ENCODE results near the gene ADSS1.

Gene ADSS1

DNA sequence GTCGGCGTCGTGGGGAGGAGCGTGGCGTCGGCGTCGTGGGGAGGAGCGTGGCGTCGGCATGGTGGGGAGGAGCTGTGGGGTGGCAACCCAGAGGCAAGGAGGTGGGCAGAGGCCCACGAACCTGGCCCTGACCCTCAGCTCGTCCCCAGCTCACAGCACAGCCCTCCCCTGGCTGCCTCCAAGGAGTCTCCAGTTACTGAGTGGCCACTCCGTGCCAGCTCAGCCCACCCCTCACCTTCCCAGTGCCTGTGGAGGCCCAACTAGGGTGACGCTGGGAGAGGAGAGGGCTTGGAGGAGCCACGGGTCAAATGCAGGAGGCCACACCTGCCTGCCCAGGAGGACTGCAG, 5.8 kb downstream of the ADSS1 start:
- no peaks in the 10 kb centered on the region for H3K9me3 ChIP-seq (ENCODE audit: low read depth, low read length)
- DNase-seq (ENCODE audit: low read depth, low spot score), result no peak
- no peak overlapping the region for H3K27ac ChIP-seq
- TF ChIP-seq FOXP2 (optimal IDR thresholded peaks at IDR 0.05; ENCODE audit: control extremely low read depth, extremely low read length, insufficient read depth) (no peak), EZH2 (IDR thresholded peaks at IDR 0.05) (no peak), POLR2AphosphoS5 (IDR thresholded peaks at IDR 0.05; ENCODE audit: borderline replicate concordance, low read depth, low read length) (no peak)
- no peak overlapping the region for H3K9ac ChIP-seq (ENCODE audit: insufficient read length)
- H3K36me3 ChIP-seq (ENCODE audit: insufficient read depth, low read length), result no peaks in the 10 kb centered on the region
- H3K4me3 ChIP-seq, result no peak overlapping the region

DNA sequence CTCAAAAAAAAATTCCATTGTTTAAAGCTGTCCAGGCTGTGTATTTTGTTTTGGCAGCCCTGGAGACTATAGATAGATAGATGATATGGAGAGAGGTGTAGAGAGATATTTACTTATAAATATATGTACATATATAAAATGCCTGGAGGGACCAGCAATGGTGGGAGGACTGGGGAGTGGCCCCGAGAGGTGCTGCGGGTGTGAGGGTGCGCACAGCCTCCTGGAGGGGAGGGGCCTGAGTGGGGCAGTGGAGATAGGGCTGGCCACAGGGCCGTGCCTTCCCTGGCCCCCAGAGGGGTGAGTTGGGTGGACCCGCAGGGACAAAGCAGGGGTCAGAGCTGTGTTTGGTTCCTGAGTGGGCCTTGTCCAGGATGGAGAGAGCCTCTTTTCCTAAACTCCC, 6.5 kb downstream of the ADSS1 start:
- Histone ChIP-seq H3K27ac (no peak overlapping the region), H3K9me3 (ENCODE audit: low read depth, low read length) (no peaks in the 10 kb centered on the region), H3K4me3 (no peak overlapping the region), H3K9ac (ENCODE audit: insufficient read length) (no peak overlapping the region), H3K36me3 (ENCODE audit: insufficient read depth, low read length) (no peaks in the 10 kb centered on the region)
- no peak for TF ChIP-seq FOXP2 (optimal IDR thresholded peaks at IDR 0.05; ENCODE audit: control extremely low read depth, extremely low read length, insufficient read depth)
- TF ChIP-seq POLR2AphosphoS5 (IDR thresholded peaks at IDR 0.05; ENCODE audit: borderline replicate concordance, low read depth, low read length), result no peak
- no peak for TF ChIP-seq EZH2 (IDR thresholded peaks at IDR 0.05)
- no peak for DNase-seq (ENCODE audit: low read depth, low spot score)

DNA sequence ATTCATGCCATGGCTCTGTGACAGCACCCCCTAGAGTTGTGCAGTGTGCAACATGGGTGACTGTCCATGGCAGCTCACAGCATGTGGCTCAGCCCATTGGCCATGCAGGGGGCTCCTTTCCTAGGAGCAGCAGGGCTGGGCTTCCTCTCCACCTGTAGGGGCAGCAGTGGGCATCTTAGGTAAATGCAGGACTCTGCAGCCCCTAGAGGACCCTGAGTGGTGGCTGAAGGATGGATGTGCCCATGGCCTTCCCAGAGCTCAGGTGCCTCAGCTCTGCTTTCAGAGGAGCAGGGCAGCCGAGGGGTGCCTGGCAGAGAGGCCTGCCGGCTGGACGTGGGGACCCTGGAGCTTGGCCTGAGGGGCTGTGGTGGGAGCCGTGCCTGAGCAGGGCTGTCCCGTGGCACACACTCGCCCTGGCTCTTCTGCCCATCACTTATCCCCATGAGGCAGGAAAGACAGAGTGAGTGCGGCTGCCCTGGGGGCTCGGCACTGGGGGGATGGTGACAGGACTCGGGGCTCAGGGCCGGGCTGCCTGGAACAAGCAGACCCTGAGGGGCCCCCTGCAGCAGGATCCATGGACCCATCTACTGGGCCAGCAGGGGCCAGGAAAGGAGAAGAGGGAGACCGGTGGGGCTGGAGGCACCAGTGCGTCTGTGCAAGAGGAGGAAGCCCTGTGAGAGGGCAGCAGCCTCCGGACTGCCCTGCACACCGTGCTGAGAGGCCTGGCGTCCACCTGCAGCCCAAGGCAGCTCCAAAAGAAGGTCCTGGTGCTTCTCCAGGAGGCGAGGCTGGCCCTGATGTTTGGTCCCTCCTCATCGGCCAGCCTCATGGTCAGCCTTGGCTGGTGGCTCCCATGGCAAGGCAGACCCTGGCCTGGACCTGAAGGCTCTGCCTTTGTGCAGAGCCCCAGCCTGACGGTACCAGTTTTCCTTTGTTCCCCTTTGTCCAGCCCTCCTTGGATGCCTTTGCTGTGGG, 7.6 kb downstream of the ADSS1 start:
- Histone ChIP-seq H3K4me3 (no peak overlapping the region), H3K9ac (ENCODE audit: insufficient read length) (no peak overlapping the region), H3K36me3 (ENCODE audit: insufficient read depth, low read length) (no peaks in the 10 kb centered on the region), H3K9me3 (ENCODE audit: low read depth, low read length) (no peaks in the 10 kb centered on the region), H3K27ac (no peak overlapping the region)
- DNase-seq (ENCODE audit: low read depth, low spot score), result no peak
- TF ChIP-seq POLR2AphosphoS5 (IDR thresholded peaks at IDR 0.05; ENCODE audit: borderline replicate concordance, low read depth, low read length), result no peak
- no peak for TF ChIP-seq FOXP2 (optimal IDR thresholded peaks at IDR 0.05; ENCODE audit: control extremely low read depth, extremely low read length, insufficient read depth)
- TF ChIP-seq EZH2 (IDR thresholded peaks at IDR 0.05), result no peak

DNA sequence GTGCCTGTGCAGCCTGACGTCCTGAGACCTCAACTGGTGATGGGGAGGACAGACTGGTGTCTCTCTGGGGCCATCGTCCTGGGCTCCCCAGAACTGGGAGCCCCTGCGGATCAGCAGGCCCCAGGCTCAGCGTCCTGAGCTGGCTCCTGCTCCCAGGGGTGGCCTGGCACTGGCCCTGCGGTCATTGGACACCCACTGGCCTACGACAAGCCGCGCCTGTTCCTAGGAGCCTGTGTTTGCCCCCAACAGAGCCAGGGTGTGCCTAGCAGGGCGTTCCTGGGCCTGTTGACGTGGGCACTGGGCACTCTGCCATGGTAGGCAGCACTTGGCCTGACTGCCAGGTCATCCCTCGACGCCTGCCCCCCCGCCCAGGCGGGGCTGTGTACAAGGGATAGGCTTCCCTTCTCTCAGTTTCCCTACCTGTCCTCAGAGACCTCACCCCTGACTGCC, 8.4 kb downstream of the ADSS1 start:
- DNase-seq (ENCODE audit: low read depth, low spot score), result no peak
- no peaks in the 10 kb centered on the region for H3K36me3 ChIP-seq (ENCODE audit: insufficient read depth, low read length)
- no peaks in the 10 kb centered on the region for H3K9me3 ChIP-seq (ENCODE audit: low read depth, low read length)
- TF ChIP-seq FOXP2 (optimal IDR thresholded peaks at IDR 0.05; ENCODE audit: control extremely low read depth, extremely low read length, insufficient read depth) (no peak), EZH2 (IDR thresholded peaks at IDR 0.05) (no peak), POLR2AphosphoS5 (IDR thresholded peaks at IDR 0.05; ENCODE audit: borderline replicate concordance, low read depth, low read length) (no peak)
- H3K4me3 ChIP-seq, result no peak overlapping the region
- H3K9ac ChIP-seq (ENCODE audit: insufficient read length), result no peak overlapping the region
- H3K27ac ChIP-seq, result no peak overlapping the region

DNA sequence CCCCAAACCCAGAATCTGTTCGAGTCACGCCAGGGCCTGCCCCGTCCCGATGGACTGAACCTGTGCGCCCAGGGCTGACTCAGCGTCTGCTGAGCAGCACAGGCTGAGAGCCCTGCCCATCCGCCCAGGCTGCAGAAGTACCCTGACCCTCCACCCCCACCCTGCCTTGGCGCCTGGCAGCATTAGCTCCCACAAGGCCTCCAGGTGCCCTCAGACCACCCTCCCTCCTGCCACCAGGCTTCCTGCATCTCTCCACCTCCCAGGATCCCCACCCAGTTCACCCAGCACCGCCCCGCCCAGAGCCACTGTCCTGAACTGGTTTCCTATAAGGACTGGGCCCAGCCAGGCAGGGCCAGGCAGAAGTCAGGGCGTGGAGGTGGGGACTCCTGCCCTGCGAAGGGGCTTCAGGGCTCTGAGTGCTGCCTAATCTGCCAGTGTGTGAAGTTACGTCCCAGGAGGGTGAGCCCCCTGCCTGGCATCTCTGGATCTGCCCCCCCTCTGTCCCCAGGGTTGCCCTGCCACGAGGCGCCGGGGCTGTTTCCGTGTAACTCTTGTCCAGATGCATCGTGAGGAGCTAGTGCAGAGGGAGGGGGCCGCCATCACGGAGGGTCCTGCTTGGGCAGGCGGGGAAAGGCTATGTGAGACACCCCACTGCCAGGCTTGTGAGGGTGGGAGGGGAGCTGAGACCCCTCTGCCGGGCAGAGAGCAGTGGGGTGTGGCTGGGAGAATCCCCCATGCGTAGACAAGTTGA, 9.1 kb downstream of the ADSS1 start:
- no peak for TF ChIP-seq EZH2 (IDR thresholded peaks at IDR 0.05)
- no peak for TF ChIP-seq POLR2AphosphoS5 (IDR thresholded peaks at IDR 0.05; ENCODE audit: borderline replicate concordance, low read depth, low read length)
- no peak for TF ChIP-seq FOXP2 (optimal IDR thresholded peaks at IDR 0.05; ENCODE audit: control extremely low read depth, extremely low read length, insufficient read depth)
- DNase-seq (ENCODE audit: low read depth, low spot score), result no peak
- Histone ChIP-seq H3K9ac (ENCODE audit: insufficient read length) (no peak overlapping the region), H3K4me3 (no peak overlapping the region), H3K9me3 (ENCODE audit: low read depth, low read length) (no peaks in the 10 kb centered on the region), H3K27ac (no peak overlapping the region), H3K36me3 (ENCODE audit: insufficient read depth, low read length) (no peaks in the 10 kb centered on the region)

DNA sequence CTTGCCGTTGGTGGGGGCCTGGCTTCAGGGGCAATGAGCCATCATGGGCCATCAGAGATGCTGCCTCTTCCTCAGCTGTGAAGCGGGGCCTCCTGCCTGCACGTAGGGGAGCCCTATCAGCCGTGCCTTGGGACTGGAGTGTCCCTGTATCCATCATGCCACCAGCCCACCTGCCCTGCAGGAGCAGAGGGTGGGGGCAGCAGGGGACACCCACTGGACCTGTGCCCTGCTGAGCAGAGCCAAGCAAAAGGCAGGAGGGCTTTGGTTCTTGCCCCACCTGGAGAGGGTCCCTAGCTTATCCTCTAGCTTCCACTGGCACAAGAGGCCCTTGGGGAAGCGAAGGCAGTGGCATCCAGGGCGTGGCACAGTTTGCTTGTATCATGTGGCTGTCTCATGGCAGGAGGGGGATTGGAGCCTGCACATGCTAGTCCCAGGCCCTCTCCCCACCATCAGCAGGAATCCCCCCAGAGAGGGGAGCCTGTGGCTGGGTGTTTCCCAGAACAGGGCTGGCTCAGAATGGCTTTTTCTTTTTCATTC, 10.1 kb downstream of the ADSS1 start:
- Histone ChIP-seq H3K9ac (ENCODE audit: insufficient read length) (no peak overlapping the region), H3K27ac (no peak overlapping the region), H3K4me3 (no peak overlapping the region), H3K36me3 (ENCODE audit: insufficient read depth, low read length) (no peaks in the 10 kb centered on the region), H3K9me3 (ENCODE audit: low read depth, low read length) (no peaks in the 10 kb centered on the region)
- no peak for TF ChIP-seq EZH2 (IDR thresholded peaks at IDR 0.05)
- no peak for TF ChIP-seq FOXP2 (optimal IDR thresholded peaks at IDR 0.05; ENCODE audit: control extremely low read depth, extremely low read length, insufficient read depth)
- TF ChIP-seq POLR2AphosphoS5 (IDR thresholded peaks at IDR 0.05; ENCODE audit: borderline replicate concordance, low read depth, low read length), result no peak
- no peak for DNase-seq (ENCODE audit: low read depth, low spot score)

DNA sequence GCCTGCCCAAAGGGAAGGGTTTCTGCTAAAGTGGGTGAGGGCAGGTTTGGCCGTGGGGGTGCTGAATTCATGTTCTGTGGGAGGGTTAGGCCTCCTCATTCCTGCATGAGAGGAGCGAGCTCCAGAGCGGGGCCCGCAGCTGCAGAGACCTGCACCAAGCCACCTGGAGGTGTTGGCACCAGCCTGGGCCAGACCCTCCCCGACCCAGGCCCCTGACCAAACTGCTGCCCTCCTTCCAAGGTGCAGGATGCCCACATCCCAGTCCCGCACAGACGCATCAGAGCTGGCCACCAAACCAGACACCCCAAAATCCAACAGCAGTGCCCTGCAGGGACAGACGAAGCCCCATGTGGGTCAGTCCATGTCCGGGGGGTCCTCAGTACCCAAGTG, 10.6 kb downstream of the ADSS1 start:
- Histone ChIP-seq H3K9ac (ENCODE audit: insufficient read length) (no peak overlapping the region), H3K4me3 (no peak overlapping the region), H3K36me3 (ENCODE audit: insufficient read depth, low read length) (no peaks in the 10 kb centered on the region), H3K9me3 (ENCODE audit: low read depth, low read length) (no peaks in the 10 kb centered on the region), H3K27ac (no peak overlapping the region)
- no peak for DNase-seq (ENCODE audit: low read depth, low spot score)
- TF ChIP-seq POLR2AphosphoS5 (IDR thresholded peaks at IDR 0.05; ENCODE audit: borderline replicate concordance, low read depth, low read length) (no peak), EZH2 (IDR thresholded peaks at IDR 0.05) (no peak), FOXP2 (optimal IDR thresholded peaks at IDR 0.05; ENCODE audit: control extremely low read depth, extremely low read length, insufficient read depth) (no peak)

All from SK-N-MC (cell line).